IMR-90 (cell line): ENCODE measurements around the gene TAS2R19. TPM values are rescaled to one million over a fixed set of nuclear protein-coding genes. Genes with fewer than 3 reads are reported as not detected.

ENCODE experiments used
- ATAC-seq: fragments of 200-7000 bp; cut with Tn5 transposase; 2 replicates; pipeline ENCODE4 v1.9.1; 2020; ENCODE audit warnings: low read depth, mild to moderate bottlenecking, moderate library complexity
- BruUV-seq: library from RNA; stranded (reverse); fragments of 400-500 nt; replicated peaks from 2 replicates; lab custom pipeline; 2021; lab: Mats Ljungman, UMichigan
- CTCF ChIA-PET: fragments of 300-600 bp; formaldehyde crosslinking; extraction: SDS; loops from one replicate; lab custom pipeline; 2021; ENCODE audit warnings: antibody characterized with exemption; lab: Yijun Ruan, JAX
- POLR2A ChIA-PET: fragments of 300-600 bp; sonication (Branson Sonifier 250); formaldehyde crosslinking; loops from one replicate; lab custom pipeline; 2022; ENCODE audit warnings: antibody characterized with exemption; ENCODE audit not compliant: unreplicated experiment; lab: Charles Lee
- DNase-seq: peaks from one replicate; pipeline ENCODE4 v3.0.0; 2013
- H2AFZ ChIP-seq: replicated peaks from 2 replicates; pipeline ENCODE3; 2013; ENCODE audit warnings: low read length, mild to moderate bottlenecking; ENCODE audit not compliant: poor library complexity
- H2AK5ac ChIP-seq: 2 replicates; pipeline ENCODE4 v1.6.1; 2013; ENCODE audit warnings: low read depth, low read length, inconsistent platforms
- H2AK9ac ChIP-seq: replicated peaks from 2 replicates; pipeline ENCODE3; 2013; ENCODE audit warnings: mild to moderate bottlenecking, low read depth, low read length, moderate library complexity; ENCODE audit not compliant: poor library complexity
- H2BK120ac ChIP-seq: 2 replicates; pipeline ENCODE4 v1.6.1; 2013; ENCODE audit warnings: low read depth, low read length, inconsistent platforms
- H2BK15ac ChIP-seq: 3 replicates; pipeline ENCODE4 v1.6.1; 2013; ENCODE audit warnings: low read depth, low read length, inconsistent platforms
- H2BK20ac ChIP-seq: 2 replicates; pipeline ENCODE4 v1.6.1; 2013; ENCODE audit warnings: low read depth, mild to moderate bottlenecking, inconsistent platforms, low read length, moderate library complexity
- H2BK5ac ChIP-seq: 2 replicates; pipeline ENCODE4 v1.6.1; 2013; ENCODE audit warnings: mild to moderate bottlenecking, low read depth, low read length, inconsistent platforms; ENCODE audit not compliant: poor library complexity, severe bottlenecking
- H3K14ac ChIP-seq: replicated peaks from 2 replicates; pipeline ENCODE4 v1.6.1; 2013; ENCODE audit warnings: low read depth, low read length, inconsistent platforms
- H3K18ac ChIP-seq: 2 replicates; pipeline ENCODE4 v1.6.1; 2013; ENCODE audit warnings: low read depth, low read length, control low read depth
- H3K23ac ChIP-seq: 2 replicates; pipeline ENCODE4 v1.6.1; 2013; ENCODE audit warnings: low read depth, low read length, inconsistent platforms
- H3K27ac ChIP-seq: 2 replicates; pipeline ENCODE4 v1.5.1; 2013; ENCODE audit warnings: mild to moderate bottlenecking, control low read depth, low read length; ENCODE audit not compliant: insufficient read depth
- H3K27me3 ChIP-seq: 2 replicates; pipeline ENCODE4 v1.6.1; 2013; ENCODE audit warnings: low read length; ENCODE audit not compliant: control insufficient read depth, insufficient read depth
- H3K36me3 ChIP-seq: 2 replicates; pipeline ENCODE4 v1.6.1; 2013; ENCODE audit warnings: low read length, mixed read lengths; ENCODE audit not compliant: control insufficient read depth, insufficient read depth
- H3K4ac ChIP-seq: 2 replicates; pipeline ENCODE4 v1.6.1; 2013; ENCODE audit warnings: low read depth, low read length, inconsistent platforms
- H3K4me1 ChIP-seq: 2 replicates; pipeline ENCODE4 v1.6.1; 2013; ENCODE audit warnings: low read length, mixed read lengths; ENCODE audit not compliant: control insufficient read depth, insufficient read depth
- H3K4me2 ChIP-seq: 2 replicates; pipeline ENCODE4 v1.6.1; 2013; ENCODE audit warnings: low read depth, mild to moderate bottlenecking, control low read depth, low read length, moderate library complexity
- H3K4me3 ChIP-seq: 2 replicates; pipeline ENCODE4 v1.5.1; 2013; ENCODE audit warnings: low read depth, mild to moderate bottlenecking, control low read depth, low read length, moderate library complexity; ENCODE audit not compliant: insufficient read depth
- H3K56ac ChIP-seq: 2 replicates; pipeline ENCODE4 v1.6.1; 2013; ENCODE audit warnings: low read length, inconsistent platforms; ENCODE audit not compliant: insufficient read depth; ENCODE audit errors: extremely low read depth
- H3K79me1 ChIP-seq, 2 experiments: 2 replicates each; pipeline ENCODE4 v1.6.1; 2013; ENCODE audit warnings: low read length in 2 of 2, inconsistent platforms in 1 of 2, low read depth in 1 of 2
- H3K9ac ChIP-seq: 2 replicates; pipeline ENCODE4 v1.6.1; 2013; ENCODE audit warnings: low read depth, low read length, control low read depth
- H3K9me1 ChIP-seq: 2 replicates; pipeline ENCODE4 v1.6.1; 2013; ENCODE audit warnings: low read length, inconsistent platforms; ENCODE audit not compliant: insufficient read depth
- H3K9me3 ChIP-seq: 2 replicates; pipeline ENCODE4 v1.6.1; 2013; ENCODE audit warnings: low read length; ENCODE audit not compliant: control insufficient read depth, insufficient read depth
- H4K20me1 ChIP-seq: 2 replicates; pipeline ENCODE4 v1.6.1; 2013; ENCODE audit warnings: low read length, inconsistent platforms; ENCODE audit not compliant: insufficient read depth
- H4K5ac ChIP-seq: 2 replicates; pipeline ENCODE4 v1.6.1; 2013; ENCODE audit warnings: mild to moderate bottlenecking, low read depth, low read length, control low read depth
- H4K8ac ChIP-seq, 2 experiments: 2 replicates each; pipeline ENCODE4 v1.6.1; 2013; ENCODE audit warnings: low read depth in 2 of 2, low read length in 2 of 2, control low read depth in 1 of 2, inconsistent platforms in 1 of 2
- H4K91ac ChIP-seq: 2 replicates; pipeline ENCODE4 v1.6.1; 2013; ENCODE audit warnings: low read depth, low read length, inconsistent platforms; ENCODE audit not compliant: insufficient read depth
- BHLHE40 ChIP-seq: fragments of 150-350 bp; IDR thresholded peaks from 2 replicates; pipeline ENCODE4 v1.6.1; 2016; ENCODE audit warnings: mild to moderate bottlenecking, low read depth, low read length
- CEBPB ChIP-seq: IDR thresholded peaks from 2 replicates; pipeline ENCODE4 v1.6.1; 2012; ENCODE audit warnings: low read depth, low read length, improper control_type of control experiment
- CHD1 ChIP-seq: IDR thresholded peaks from 2 replicates; pipeline ENCODE4 v1.6.1; 2012; ENCODE audit warnings: low read depth, low read length, improper control_type of control experiment
- CTCF ChIP-seq: conservative IDR thresholded peaks from 2 replicates; pipeline ENCODE4 v1.5.1; 2012; ENCODE audit warnings: mild to moderate bottlenecking, low read depth, low read length, improper control_type of control experiment
- ELK1 ChIP-seq: fragments of 150-350 bp; IDR thresholded peaks from 2 replicates; pipeline ENCODE4 v1.6.1; 2016; ENCODE audit warnings: low read depth, mild to moderate bottlenecking, low read length, moderate library complexity, borderline replicate concordance
- FOS ChIP-seq: fragments of 150-350 bp; IDR thresholded peaks from 2 replicates; pipeline ENCODE4 v1.6.1; 2016; ENCODE audit warnings: low read depth, low read length
- MAFK ChIP-seq: IDR thresholded peaks from 2 replicates; pipeline ENCODE4 v1.6.1; 2012; ENCODE audit warnings: low read depth, low read length, improper control_type of control experiment
- MAZ ChIP-seq: IDR thresholded peaks from 2 replicates; pipeline ENCODE4 v1.6.1; 2012; ENCODE audit warnings: low read depth, mild to moderate bottlenecking, low read length, improper control_type of control experiment, moderate library complexity, borderline replicate concordance
- MXI1 ChIP-seq: IDR thresholded peaks from 2 replicates; pipeline ENCODE4 v1.6.1; 2012; ENCODE audit warnings: low read depth, mild to moderate bottlenecking, low read length, moderate library complexity, borderline replicate concordance
- NFE2L2 ChIP-seq: fragments of 150-350 bp; IDR thresholded peaks from 2 replicates; pipeline ENCODE4 v1.6.1; 2016; ENCODE audit warnings: low read depth, mild to moderate bottlenecking, low read length
- POLR2A ChIP-seq: IDR thresholded peaks from 2 replicates; pipeline ENCODE4 v1.6.1; 2012; ENCODE audit warnings: mild to moderate bottlenecking, low read depth, low read length
- RAD21 ChIP-seq: IDR thresholded peaks from 2 replicates; pipeline ENCODE4 v1.6.1; 2012; ENCODE audit warnings: low read length, improper control_type of control experiment
- RCOR1 ChIP-seq: IDR thresholded peaks from 2 replicates; pipeline ENCODE4 v1.6.1; 2012; ENCODE audit warnings: mild to moderate bottlenecking, low read length, improper control_type of control experiment; ENCODE audit not compliant: insufficient replicate concordance
- RFX5 ChIP-seq: IDR thresholded peaks from 2 replicates; pipeline ENCODE4 v1.8.0; 2012; ENCODE audit warnings: low read depth, mild to moderate bottlenecking, low read length, moderate library complexity
- SMC3 ChIP-seq: fragments of 150-350 bp; IDR thresholded peaks from 2 replicates; pipeline ENCODE4 v1.6.1; 2016; ENCODE audit warnings: low read depth, mild to moderate bottlenecking, antibody characterized with exemption, low read length, moderate library complexity
- USF2 ChIP-seq: fragments of 150-350 bp; IDR thresholded peaks from 2 replicates; pipeline ENCODE4 v1.6.1; 2017; ENCODE audit warnings: mild to moderate bottlenecking, antibody characterized with exemption, low read length, low read depth
- WGBS, 2 experiments: methylation state at CpG; one replicate each; pipeline versions ENCODE4 v1.1.5 to v1.1.7; 2013; ENCODE audit warnings: missing lambda C conversion rate in 2 of 2; ENCODE audit not compliant: insufficient read length in 1 of 2; ENCODE audit errors: extremely low coverage in 2 of 2; 5-methylcytosine and 5-hydroxymethylcytosine counted together
- dilution Hi-C: fragments of 300-500 bp; cut with HindIII; formaldehyde crosslinking; loops from one replicate; pipeline ENCODE4 v1.14.3; 2018; ENCODE audit warnings: low sequenced_read_pairs; ENCODE audit not compliant: unreplicated experiment
- in situ Hi-C: fragments of 300-500 bp; cut with MboI; formaldehyde crosslinking; loops from 3 replicates; pipeline ENCODE4 v1.14.3; 2019; ENCODE audit warnings: low sequenced_read_pairs, inconsistent platforms, mixed read lengths
- intact Hi-C: fragments of 100-400 bp; cut with micrococcal nuclease; formaldehyde crosslinking; loops from 2 replicates; pipeline ENCODE4 v1.10.0; 2022
- polyA plus RNA-seq, 3 experiments: library from polyadenylated mRNA; depleted of rRNA; stranded (reverse); fragments of >200 nt; gene quantifications; 2 replicates each; pipeline ENCODE4 v1.2.3, GENCODE V29; 2012; ENCODE audit warnings: low replicate concordance in 1 of 3
- total RNA-seq: library from RNA; depleted of rRNA; stranded (reverse); fragments of >200 nt; gene quantifications from 2 replicates; pipeline ENCODE4 v1.2.3, GENCODE V29; 2012

Gene TAS2R19
- total and polyA plus RNA-seq, 2 of the 4 experiments (the other 2 are of a cell fraction), result 0.24 to 5.0 TPM

- no peak overlapping the region for H4K91ac ChIP-seq
- no CpG with 5 or more reads among the region's 3 CpGs for WGBS, 2 experiments
- no peaks in the 10 kb centered on the region for H3K9me3 ChIP-seq
- H3K4me3 ChIP-seq, result no peak overlapping the region
- H3K18ac ChIP-seq, result no peak overlapping the region
- H3K4me2 ChIP-seq, result no peak overlapping the region
- no peak overlapping the region for H3K14ac ChIP-seq
- no peak overlapping the region for H2AFZ ChIP-seq
- dilution Hi-C loops (no loop called here), in situ Hi-C loops (no loop called here), intact Hi-C loops (no loop called here)
- no peak overlapping the region for H2BK120ac ChIP-seq
- DNase-seq, result no peak
- no peak overlapping the region for H2BK15ac ChIP-seq
- no peaks in the 10 kb centered on the region for H4K20me1 ChIP-seq
- H3K9me1 ChIP-seq, result peaks cover 4% of the 10 kb centered on the region; the same call in 1 of the 2 replicates
- H3K4ac ChIP-seq, result no peak overlapping the region
- BruUV-seq, result no TSS peak
- H3K9ac ChIP-seq, result no peak overlapping the region
- H3K36me3 ChIP-seq, result no peaks in the 10 kb centered on the region; the same call in 1 of the 2 replicates
- H4K5ac ChIP-seq, result no peak overlapping the region
- no peak for ATAC-seq
- no peak overlapping the region for H3K27ac ChIP-seq
- CTCF ChIA-PET, result no interaction called here
- TF ChIP-seq RCOR1 (no peak), USF2 (no peak), BHLHE40 (no peak), SMC3 (no peak), MAFK (no peak), CTCF (no peak), CEBPB (no peak), FOS (no peak), MXI1 (no peak), ELK1 (no peak), RAD21 (no peak), RFX5 (no peak), POLR2A (no peak), CHD1 (no peak), MAZ (no peak), NFE2L2 (no peak)
- H3K56ac ChIP-seq, result no peak overlapping the region
- no peak overlapping the region for H2AK5ac ChIP-seq
- no peak overlapping the region for H2BK20ac ChIP-seq
- POLR2A ChIA-PET, result no interaction called here
- no peak overlapping the region for H2AK9ac ChIP-seq
- H3K23ac ChIP-seq, result no peak overlapping the region
- H3K79me1 ChIP-seq, result peaks cover 14 to 40% of the 10 kb centered on the region in 2 experiments; a peak in 3 of 4 replicates
- H4K8ac ChIP-seq, result no peak overlapping the region
- H3K4me1 ChIP-seq, result no peaks in the 10 kb centered on the region
- no peaks in the 10 kb centered on the region for H3K27me3 ChIP-seq
- no peak overlapping the region for H2BK5ac ChIP-seq
Measured at GRCh38 chr12:11059041-11059440, 36.6 kb upstream of the TAS2R19 start.
